Measurements from ENCODE around the gene NRP2. TPM values are rescaled to one million over a fixed set of nuclear protein-coding genes. Genes with fewer than 3 reads are reported as not detected.
A peak's percentile ranks its signal among the peaks of the same experiment; 100 is the strongest.

NRP2 gene
- total and polyA plus RNA-seq, 2 donors (not counting 1 experiment from before 2014, with no cell fraction given) = 1.8 to 6.8 TPM

DNA sequence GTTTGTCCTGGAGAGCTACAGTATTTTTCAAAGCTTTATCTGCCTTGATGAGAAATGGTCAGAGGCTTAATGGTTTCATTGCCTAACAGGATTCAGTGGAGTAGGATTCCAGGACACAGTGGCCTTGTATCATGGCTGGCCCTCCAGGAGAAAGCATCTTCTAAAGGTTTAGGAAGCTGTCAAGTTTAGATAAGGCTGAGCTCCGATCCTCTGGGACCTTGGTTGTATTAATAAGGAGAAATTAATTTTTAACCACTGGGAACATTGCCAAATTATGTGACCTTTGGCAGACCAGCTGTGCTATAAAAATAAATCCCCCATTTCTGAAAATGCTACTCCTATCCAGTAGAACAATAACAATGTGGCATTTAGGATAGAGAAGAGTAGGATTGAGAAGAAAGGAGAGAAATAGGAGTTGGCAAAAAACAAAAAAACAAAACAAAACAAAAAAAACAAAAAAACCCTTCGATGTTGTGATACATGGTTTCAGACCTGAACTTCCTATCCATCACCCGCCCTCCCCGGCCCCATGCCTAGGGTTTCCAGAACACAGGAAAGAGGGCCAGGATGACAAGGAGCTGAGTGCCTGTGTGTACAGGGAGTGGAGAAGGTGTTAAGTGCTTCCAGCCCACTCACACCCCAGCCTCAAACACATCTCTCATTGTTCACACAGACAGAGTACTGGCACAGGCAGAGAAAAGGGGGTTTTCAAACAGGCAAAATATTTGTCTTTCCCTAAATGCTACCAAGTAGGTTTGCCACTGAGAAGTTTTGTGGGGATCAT is 6.3 kb downstream of the NRP2 start:
- Histone ChIP-seq H3K36me3 (replicated peaks in 1 of 2; ENCODE audit: control extremely low read depth in 1 of 2, control insufficient read depth in 1 of 2, extremely low read depth in 1 of 2, insufficient read depth in 2 of 2, low read length in 1 of 2) (no peaks in the 10 kb centered on the region), H3K9me3 (ENCODE audit: control extremely low read depth in 1 of 3, control insufficient read depth in 2 of 3, insufficient read depth in 1 of 3, low read length in 2 of 3) (peaks cover 0 to 11% (median 0%) of the 10 kb centered on the region in 3 donors), H2AFZ (ENCODE audit: insufficient read depth, low read depth, low read length, poor library complexity, severe bottlenecking) (no peak overlapping the region), H3K4me1 (ENCODE audit: control insufficient read depth in 2 of 2, insufficient read depth in 2 of 2, low read length in 2 of 2) (peaks cover 26 to 28% of the 10 kb centered on the region in 2 donors), H3K4me3 (ENCODE audit: control extremely low read depth in 1 of 5, extremely low read depth in 1 of 5, insufficient read depth in 1 of 5, low read depth in 2 of 5, low read length in 4 of 5) (no peak overlapping the region), H3K4me2 (replicated peaks; ENCODE audit: low read depth, low read length, poor library complexity, severe bottlenecking) (no peak overlapping the region), H3K9ac (ENCODE audit: low read length) (no peak overlapping the region), H4K20me1 (ENCODE audit: control insufficient read depth, insufficient read depth, low read length, poor library complexity, severe bottlenecking) (no peaks in the 10 kb centered on the region), H3K27ac (ENCODE audit: low read length in 2 of 2) (no peak overlapping the region), H3K27me3 (replicated peaks in 1 of 4; ENCODE audit: control extremely low read depth in 1 of 4, control insufficient read depth in 3 of 4, insufficient read depth in 4 of 4, low read length in 3 of 4) (peaks cover 0 to 30% (median 13%) of the 10 kb centered on the region in 4 experiments), H3K79me2 (ENCODE audit: control insufficient read depth, insufficient read depth, low read length) (no peaks in the 10 kb centered on the region)
- TF ChIP-seq, protein P1, sequence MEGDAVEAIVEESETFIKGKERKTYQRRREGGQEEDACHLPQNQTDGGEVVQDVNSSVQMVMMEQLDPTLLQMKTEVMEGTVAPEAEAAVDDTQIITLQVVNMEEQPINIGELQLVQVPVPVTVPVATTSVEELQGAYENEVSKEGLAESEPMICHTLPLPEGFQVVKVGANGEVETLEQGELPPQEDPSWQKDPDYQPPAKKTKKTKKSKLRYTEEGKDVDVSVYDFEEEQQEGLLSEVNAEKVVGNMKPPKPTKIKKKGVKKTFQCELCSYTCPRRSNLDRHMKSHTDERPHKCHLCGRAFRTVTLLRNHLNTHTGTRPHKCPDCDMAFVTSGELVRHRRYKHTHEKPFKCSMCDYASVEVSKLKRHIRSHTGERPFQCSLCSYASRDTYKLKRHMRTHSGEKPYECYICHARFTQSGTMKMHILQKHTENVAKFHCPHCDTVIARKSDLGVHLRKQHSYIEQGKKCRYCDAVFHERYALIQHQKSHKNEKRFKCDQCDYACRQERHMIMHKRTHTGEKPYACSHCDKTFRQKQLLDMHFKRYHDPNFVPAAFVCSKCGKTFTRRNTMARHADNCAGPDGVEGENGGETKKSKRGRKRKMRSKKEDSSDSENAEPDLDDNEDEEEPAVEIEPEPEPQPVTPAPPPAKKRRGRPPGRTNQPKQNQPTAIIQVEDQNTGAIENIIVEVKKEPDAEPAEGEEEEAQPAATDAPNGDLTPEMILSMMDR (IDR thresholded peaks at IDR 0.05) = no peak
- no peak for TF ChIP-seq EZH2 (IDR thresholded peaks at IDR 0.05; ENCODE audit: borderline replicate concordance, insufficient read depth, low read depth, low read length, poor library complexity, severe bottlenecking)
- Mint-ChIP-seq H3K4me3 (no peak overlapping the region), H3K27me3 (peaks cover 32% of the 10 kb centered on the region), H3K9me3 (ENCODE audit: insufficient read depth) (no peaks in the 10 kb centered on the region), H3K4me1 (peaks cover 32% of the 10 kb centered on the region), H3K27ac (no peak overlapping the region)
- CTCF ChIA-PET = interaction anchor here (0.8 to 1.7 kb wide), 7 partner anchors 9 to 26 kb away, joined by 3 to 8 read pairs (median 4); no protein-coding TSS in a partner anchor
- ATAC-seq (ENCODE audit: low read depth) = no peak
- intact Hi-C loops (cut with micrococcal nuclease) = no loop called here
- no peak for DNase-seq
- POLR2A ChIA-PET = no interaction called here
- WGBS (ENCODE audit: insufficient coverage) = no CpG with 5 or more reads among the region's 4 CpGs

DNA sequence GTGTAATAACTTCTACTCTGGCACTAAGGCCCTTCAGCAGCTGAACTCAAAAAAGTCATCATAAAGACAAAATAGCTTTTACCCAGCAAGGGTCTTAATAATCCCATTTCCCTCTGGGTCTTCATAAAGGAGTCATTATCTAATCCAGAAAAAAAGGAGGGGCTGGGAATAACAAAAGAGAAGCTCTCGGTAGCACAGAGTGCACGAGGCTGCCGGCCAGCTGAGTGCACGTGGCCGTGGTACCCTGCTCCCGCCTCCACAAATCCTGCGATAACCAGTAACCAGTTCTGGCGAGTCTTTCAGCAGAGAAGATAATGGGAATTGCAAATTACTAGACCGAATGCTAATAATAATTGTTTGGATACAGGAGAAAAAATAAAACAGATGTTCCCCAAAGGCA is 7.5 kb downstream of the NRP2 start:
- no peak overlapping the region for H3K4me3 Mint-ChIP-seq
- Histone ChIP-seq H3K9ac (ENCODE audit: low read length) (no peak overlapping the region), H3K79me2 (ENCODE audit: control insufficient read depth, insufficient read depth, low read length) (no peaks in the 10 kb centered on the region), H3K4me2 (replicated peaks; ENCODE audit: low read depth, low read length, poor library complexity, severe bottlenecking) (no peak overlapping the region), H2AFZ (ENCODE audit: insufficient read depth, low read depth, low read length, poor library complexity, severe bottlenecking) (no peak overlapping the region), H3K9me3 (ENCODE audit: control extremely low read depth in 1 of 3, control insufficient read depth in 2 of 3, insufficient read depth in 1 of 3, low read length in 2 of 3) (peaks cover 0 to 4% (median 0%) of the 10 kb centered on the region in 3 donors), H3K27ac (ENCODE audit: low read length in 2 of 2) (no peak overlapping the region), H3K27me3 (replicated peaks in 1 of 4; ENCODE audit: control extremely low read depth in 1 of 4, control insufficient read depth in 3 of 4, insufficient read depth in 4 of 4, low read length in 3 of 4) (peaks cover 0 to 17% (median 5%) of the 10 kb centered on the region in 4 experiments), H3K36me3 (replicated peaks in 1 of 2; ENCODE audit: control extremely low read depth in 1 of 2, control insufficient read depth in 1 of 2, extremely low read depth in 1 of 2, insufficient read depth in 2 of 2, low read length in 1 of 2) (no peaks in the 10 kb centered on the region), H3K4me3 (ENCODE audit: control extremely low read depth in 1 of 5, extremely low read depth in 1 of 5, insufficient read depth in 1 of 5, low read depth in 2 of 5, low read length in 4 of 5) (no peak overlapping the region), H4K20me1 (ENCODE audit: control insufficient read depth, insufficient read depth, low read length, poor library complexity, severe bottlenecking) (no peaks in the 10 kb centered on the region), H3K4me1 (ENCODE audit: control insufficient read depth in 2 of 2, insufficient read depth in 2 of 2, low read length in 2 of 2) (peaks cover 17 to 21% of the 10 kb centered on the region in 2 donors)
- no peak for ATAC-seq (ENCODE audit: low read depth)
- intact Hi-C loops (cut with micrococcal nuclease) = no loop called here
- H3K4me1 Mint-ChIP-seq = peaks cover 20% of the 10 kb centered on the region
- peaks cover 20% of the 10 kb centered on the region for H3K27me3 Mint-ChIP-seq
- ChIA-PET POLR2A (no interaction called here), CTCF (no interaction called here)
- DNase-seq = no peak
- no peaks in the 10 kb centered on the region for H3K9me3 Mint-ChIP-seq (ENCODE audit: insufficient read depth)
- WGBS (ENCODE audit: insufficient coverage) = 98% methylated on average over 6 of the region's 9 CpGs
- no peak for TF ChIP-seq EZH2 (IDR thresholded peaks at IDR 0.05; ENCODE audit: borderline replicate concordance, insufficient read depth, low read depth, low read length, poor library complexity, severe bottlenecking)
- TF ChIP-seq, protein P1 (IDR thresholded peaks at IDR 0.05) = no peak
- H3K27ac Mint-ChIP-seq = peak overlapping the region; percentile 18

All from B cell (primary cell).